Stimulated activated CD8-positive, alpha-beta memory T cell treated with anti-CD3 and anti-CD28 coated beads, Interleukin-7, amount 100 ng/mL, for 24 hours (primary cell): ENCODE data around the gene SMAD9.

Experiments used
- DNase-seq: peaks from one replicate; pipeline ENCODE4 v3.0.0-alpha.2; 2020; ENCODE audit warnings: low read depth

SMAD9 gene

DNA sequence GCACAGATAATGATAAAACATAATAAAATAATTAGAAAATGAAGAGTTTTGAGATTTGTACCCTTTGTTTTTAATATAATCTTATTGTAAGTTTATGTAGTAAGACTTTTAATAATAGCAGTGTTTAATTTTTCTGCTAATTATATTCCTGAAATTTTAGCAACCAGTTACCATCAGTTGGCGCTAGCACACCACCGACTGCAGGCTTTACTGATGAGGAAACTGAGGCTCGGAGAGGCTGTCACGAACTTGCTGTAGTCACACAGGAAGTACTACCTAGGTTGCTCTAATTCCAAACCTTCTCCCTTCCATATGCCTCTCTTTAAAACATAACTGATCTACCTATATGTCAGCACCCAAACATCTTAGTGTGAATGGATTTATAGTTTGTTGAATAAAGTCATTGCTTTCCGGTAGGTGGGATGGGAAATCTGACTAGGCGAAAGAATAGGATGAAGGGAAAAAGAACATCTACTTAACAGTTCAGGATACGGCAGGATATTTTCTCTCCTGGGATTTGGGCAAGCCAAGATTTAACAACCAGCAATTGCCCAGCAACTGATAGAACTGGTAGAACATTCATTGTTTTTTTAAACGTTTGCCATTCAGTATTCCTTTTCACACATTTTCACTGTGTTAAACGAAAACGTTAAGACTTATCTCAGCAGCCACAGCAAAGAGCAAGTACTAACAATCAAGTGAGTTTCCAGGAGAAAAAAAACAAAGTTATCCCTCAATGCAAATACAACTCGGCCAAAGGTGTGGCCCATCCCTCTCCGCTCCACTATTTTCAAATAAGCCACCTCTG is 101.8 kb downstream of the SMAD9 start:
- DNase-seq, result no peak

DNA sequence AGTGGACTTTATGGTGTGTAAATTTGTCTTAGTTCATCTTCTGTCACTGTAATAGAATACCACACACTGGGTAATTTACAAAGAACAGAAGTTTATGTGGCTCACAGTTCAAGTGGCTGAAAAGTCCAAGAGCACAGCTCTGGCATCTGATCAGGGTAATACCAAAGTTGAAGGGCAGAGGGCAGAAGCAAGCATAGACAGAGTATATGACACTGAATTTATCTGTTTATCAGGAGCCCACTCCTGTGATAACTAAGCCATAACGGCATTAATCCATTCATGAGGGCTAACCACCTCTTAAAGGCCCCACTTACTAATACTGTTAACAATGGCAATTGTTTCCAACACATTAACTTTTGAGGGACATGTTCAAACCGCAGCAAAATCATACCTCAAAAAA is 105.0 kb downstream of the SMAD9 start:
- no peak for DNase-seq

DNA sequence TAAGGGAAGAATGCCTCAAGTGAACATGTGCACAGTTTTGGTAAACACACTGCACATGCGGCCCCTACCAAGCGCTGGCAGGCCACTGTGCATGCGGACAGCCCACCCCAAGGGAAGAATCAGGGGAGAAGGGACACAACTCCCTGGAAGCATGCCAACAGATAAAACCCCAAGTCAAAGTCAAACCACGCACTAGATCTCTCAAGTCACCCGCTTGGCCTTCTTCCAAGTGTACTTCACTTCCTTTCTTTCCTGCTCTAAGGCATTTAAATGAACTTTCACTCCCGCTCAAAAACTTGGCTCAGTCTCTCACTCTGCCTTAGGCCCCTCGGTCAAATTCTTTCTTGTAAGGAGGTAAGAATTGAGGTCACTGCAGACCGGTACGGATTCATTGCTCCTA is 105.6 kb downstream of the SMAD9 start:
- no peak for DNase-seq

DNA sequence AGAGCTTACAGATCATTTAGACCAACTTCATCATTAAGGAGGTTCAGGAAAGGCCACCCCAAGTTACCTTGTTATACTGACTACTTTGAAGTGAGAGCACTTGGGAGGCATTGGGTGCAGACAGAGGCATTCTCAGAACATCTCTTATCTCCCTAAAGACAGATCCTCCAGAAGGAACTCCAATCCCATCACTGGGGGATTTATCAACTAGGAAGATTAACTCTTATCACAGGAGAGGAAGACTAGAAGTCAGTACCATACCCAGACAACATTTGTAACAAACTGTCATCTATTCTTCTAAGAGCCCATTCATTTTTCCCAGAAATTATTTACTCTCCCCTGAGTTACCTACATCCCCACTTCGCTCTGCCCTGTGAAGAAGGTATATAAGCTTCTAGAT is 106.8 kb downstream of the SMAD9 start:
- no peak for DNase-seq

DNA sequence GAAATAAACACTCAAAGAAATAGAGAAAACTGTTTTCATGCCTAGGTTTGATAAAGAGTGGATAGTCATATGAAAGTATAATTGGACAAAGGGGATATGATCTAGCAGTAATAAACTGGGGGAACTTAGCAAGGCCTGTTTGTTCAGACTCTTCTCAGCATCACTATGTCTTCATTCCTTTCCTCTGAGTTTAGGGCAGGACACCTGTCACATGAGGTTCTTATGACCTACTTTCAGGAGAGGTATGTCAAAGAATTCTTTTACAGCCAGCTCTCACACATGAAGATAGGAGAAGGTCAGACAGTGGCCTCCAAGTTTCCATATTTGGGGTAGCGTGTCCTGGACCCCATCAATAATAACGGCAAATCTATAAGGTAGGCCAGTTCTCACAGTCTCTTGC is 112.4 kb downstream of the SMAD9 start:
- no peak for DNase-seq

DNA sequence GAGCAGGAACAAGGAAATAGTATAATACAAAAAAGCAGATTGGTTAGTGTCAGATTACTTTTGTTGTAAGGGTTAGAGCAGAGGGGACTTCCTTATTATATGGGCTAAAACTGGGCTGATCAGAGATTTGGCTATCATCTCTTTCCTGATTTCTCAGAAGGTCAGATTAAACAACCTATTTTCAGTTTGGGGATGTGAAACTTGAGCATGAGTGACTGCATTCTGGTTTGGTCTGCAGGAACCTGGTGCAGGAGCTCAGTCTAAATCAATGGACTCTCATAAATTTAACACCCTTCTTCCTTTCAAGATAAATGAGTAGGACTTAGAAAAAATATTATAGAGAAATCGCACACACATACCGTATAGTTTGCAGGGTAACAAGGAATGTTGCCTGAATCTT is 113.9 kb downstream of the SMAD9 start:
- no peak for DNase-seq

DNA sequence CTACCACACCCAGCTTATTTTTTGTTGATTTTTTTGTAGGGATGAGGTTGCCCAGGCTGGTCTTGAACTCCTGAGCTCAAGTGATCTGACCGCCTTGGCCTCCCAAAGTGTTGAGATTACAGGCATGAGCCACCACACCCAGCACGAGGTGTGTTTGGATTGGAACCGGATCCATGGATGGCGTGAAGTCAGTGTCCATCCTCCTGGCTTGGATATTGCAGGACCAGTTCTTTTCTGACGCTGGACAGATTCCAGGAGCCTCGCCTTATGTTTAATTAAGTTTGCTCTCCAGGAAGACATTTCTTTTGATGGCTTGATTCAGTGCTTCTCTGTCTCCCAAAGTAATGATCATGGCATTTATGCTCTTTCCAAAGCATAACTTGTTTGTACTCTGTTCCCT is 115.5 kb downstream of the SMAD9 start:
- no peak for DNase-seq

DNA sequence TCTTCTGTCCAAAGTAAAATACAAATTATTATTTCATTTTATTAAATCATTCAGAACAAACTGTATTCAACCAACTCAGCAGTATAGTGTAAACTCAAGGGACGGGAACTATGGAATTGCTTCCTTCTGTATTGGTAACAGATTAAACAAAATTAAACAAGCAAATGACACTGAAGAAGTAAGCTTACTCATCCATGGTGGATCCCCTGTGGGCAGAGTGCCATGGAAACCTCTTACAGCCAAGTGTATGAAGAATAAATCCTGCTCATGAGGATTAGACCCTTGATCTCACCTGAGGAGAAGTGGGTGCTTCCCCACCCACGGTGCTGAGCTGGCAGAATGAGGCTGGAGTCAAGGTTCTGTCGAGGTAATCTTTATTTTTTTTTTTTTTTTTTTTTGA is 119.0 kb downstream of the SMAD9 start:
- no peak for DNase-seq

DNA sequence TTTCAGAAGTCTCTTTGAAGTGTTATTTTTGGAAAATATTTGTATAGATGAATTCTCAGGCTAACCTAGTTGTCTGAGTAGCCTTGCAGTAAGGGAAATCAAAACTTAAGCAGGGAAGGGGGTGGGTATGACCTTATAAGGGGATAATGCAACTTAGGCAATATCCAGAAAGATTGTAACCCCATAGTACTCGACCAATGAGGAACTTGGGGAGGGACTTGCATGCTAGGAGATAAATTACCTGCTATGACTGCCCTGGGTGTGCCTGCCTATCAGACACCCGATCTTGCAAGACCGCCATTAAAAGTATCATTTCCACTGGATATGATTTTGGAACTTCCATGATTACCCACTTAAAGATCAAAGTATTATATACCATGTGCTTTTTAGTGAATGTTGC is 124.0 kb downstream of the SMAD9 start:
- DNase-seq, result no peak

DNA sequence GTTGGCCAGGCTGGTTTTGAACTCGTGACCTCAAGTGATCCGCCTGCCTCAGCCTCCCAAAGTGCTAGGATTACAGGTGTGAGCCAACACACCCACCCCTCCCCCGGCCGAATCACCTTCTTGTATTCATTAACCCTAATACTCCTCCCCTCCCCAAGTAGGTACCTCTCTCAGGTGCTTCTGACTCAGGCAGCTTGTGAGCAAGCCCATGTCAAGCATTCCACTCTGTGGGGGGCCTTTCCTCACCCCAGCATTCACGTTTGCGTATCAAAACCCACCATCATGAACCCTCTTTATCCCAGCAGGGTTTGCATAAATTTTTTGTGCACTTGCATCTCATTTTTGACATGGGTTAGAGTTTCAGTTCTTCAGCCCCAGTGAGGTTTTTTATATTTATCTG is 124.6 kb downstream of the SMAD9 start:
- no peak for DNase-seq
